Upper lobe of left lung (tissue), 6 donors: ENCODE data around the gene MPRIP. TPM values are rescaled to one million over a fixed set of nuclear protein-coding genes. Genes with fewer than 3 reads are reported as not detected.

Experiments used
- ATAC-seq, 2 donors: fragments of 200-7000 bp; cut with Tn5 transposase; one replicate each; pipeline ENCODE4 v1.9.1; 2022; ENCODE audit warnings: mild to moderate bottlenecking in 2 of 2, moderate library complexity in 2 of 2; ENCODE audit not compliant: low FRiP score in 2 of 2
- DNase-seq, 2 donors: peaks; one replicate each; pipeline ENCODE4 v3.0.0-alpha.2; 2019 to 2020
- H3K27ac ChIP-seq, 4 donors: fragments of 200-600 bp; sonication (generic); one replicate each; pipeline ENCODE4 v1.5.1; 2016 to 2019
- H3K27me3 ChIP-seq, 4 donors: fragments of 200-600 bp; sonication (generic); one replicate each; pipeline ENCODE4 v1.5.1; 2017 to 2019
- H3K36me3 ChIP-seq, 4 donors: fragments of 200-600 bp; sonication (generic); one replicate each; pipeline ENCODE4 v1.5.1; 2016 to 2019
- H3K4me1 ChIP-seq, 4 donors: fragments of 200-600 bp; sonication (generic); one replicate each; pipeline ENCODE4 v1.5.1; 2018 to 2019
- H3K4me3 ChIP-seq, 4 donors: fragments of 200-600 bp; sonication (generic); one replicate each; pipeline ENCODE4 v1.5.1; 2017 to 2019; ENCODE audit warnings: mild to moderate bottlenecking in 2 of 4, moderate library complexity in 1 of 4
- H3K9me3 ChIP-seq, 4 donors: fragments of 200-600 bp; sonication (generic); one replicate each; pipeline ENCODE4 v1.5.1; 2018 to 2019
- CTCF ChIP-seq, 6 experiments: fragments of 450-650 bp in 4 of 6; fragments of 200-600 bp in 2 of 6; sonication (generic) in 2 of 6; IDR thresholded peaks; one replicate each; pipeline ENCODE4 v1.5.1; 2016 to 2019; ENCODE audit warnings: antibody characterized with exemption in 6 of 6
- EP300 ChIP-seq, 4 donors: sonication (generic); formaldehyde crosslinking; IDR thresholded peaks; one replicate each; pipeline ENCODE4 v1.5.1; 2017; ENCODE audit warnings: antibody characterized with exemption in 4 of 4, control low read depth in 2 of 4
- POLR2A ChIP-seq, 4 donors: fragments of 450-650 bp; IDR thresholded peaks; one replicate each; pipeline ENCODE4 v1.5.1; 2016 to 2017; ENCODE audit warnings: antibody characterized with exemption in 4 of 4, mild to moderate bottlenecking in 2 of 4
- POLR2AphosphoS5 ChIP-seq, 2 donors: sonication (generic); formaldehyde crosslinking; IDR thresholded peaks; one replicate each; pipeline ENCODE4 v1.5.1; 2017; ENCODE audit warnings: antibody characterized with exemption in 2 of 2
- WGBS, 2 donors: methylation state at CpG; one replicate each; pipeline ENCODE4 v1.1.5; 2017 to 2018; 5-methylcytosine and 5-hydroxymethylcytosine counted together
- total RNA-seq, 6 donors: library from RNA; depleted of rRNA in 4 of 6; stranded (reverse); fragments of >200 nt in 4 of 6; gene quantifications; one replicate each; pipeline versions ENCODE4 v1.1.0 to v1.2.1, GENCODE V29; 2016 to 2021
- donor health status: DM: no; HTN: no; CAD: no; lungs with moderate emphysema.
- donor health status: DM: no; HTN: yes; CAD: no; lungs with severe emphysema.

Gene MPRIP
- total RNA-seq, 6 donors from 2014 or later = 201 to 380 (median 285) TPM

GRCh38 chr17:17025621-17026020 lies 16.6 kb upstream of the MPRIP start:
- WGBS, 2 donors = 79 to 82% methylated on average over 4 to 5 of the region's 5 CpGs
- H3K4me3 ChIP-seq = no peak overlapping the region
- TF ChIP-seq CTCF (IDR thresholded peaks at IDR 0.05) (no peak), POLR2A (IDR thresholded peaks at IDR 0.05) (no peak), POLR2AphosphoS5 (IDR thresholded peaks at IDR 0.05) (no peak), EP300 (IDR thresholded peaks at IDR 0.05) (no peak)
- H3K27ac ChIP-seq = no peak overlapping the region
- peaks cover 16 to 30% (median 23%) of the 10 kb centered on the region in 4 donors for H3K4me1 ChIP-seq
- no peak for DNase-seq
- no peaks in the 10 kb centered on the region for H3K36me3 ChIP-seq
- H3K27me3 ChIP-seq = no peaks in the 10 kb centered on the region
- ATAC-seq = no peak
- H3K9me3 ChIP-seq = no peaks in the 10 kb centered on the region

GRCh38 chr17:17026163-17026562 lies 16.1 kb upstream of the MPRIP start:
- 73 to 74% methylated on average over 9 of the region's 9 CpGs for WGBS, 2 donors
- Histone ChIP-seq H3K27me3 (no peaks in the 10 kb centered on the region), H3K4me3 (no peak overlapping the region), H3K4me1 (peaks cover 11 to 30% (median 21%) of the 10 kb centered on the region in 4 donors), H3K9me3 (no peaks in the 10 kb centered on the region), H3K27ac (peak overlapping the region in 1 of 4 donors; percentile 11), H3K36me3 (no peaks in the 10 kb centered on the region)
- DNase-seq = peak in 1 of 2 donors; percentile 68
- TF ChIP-seq EP300 (IDR thresholded peaks at IDR 0.05) (no peak), CTCF (IDR thresholded peaks at IDR 0.05) (peak in 1 of 6 experiments; percentile 45)
- ATAC-seq = no peak

- Histone ChIP-seq H3K9me3 (no peaks in the 10 kb centered on the region), H3K36me3 (no peaks in the 10 kb centered on the region), H3K4me1 (peaks cover 23 to 44% (median 27%) of the 10 kb centered on the region in 4 donors), H3K4me3 (no peak overlapping the region), H3K27me3 (no peaks in the 10 kb centered on the region), H3K27ac (peak overlapping the region in 2 of 4 donors; percentile 24 to 40)
- 75 to 81% methylated on average over 8 to 10 of the region's 10 CpGs for WGBS, 2 donors
- ATAC-seq (no peak), DNase-seq (no peak)
- TF ChIP-seq EP300 (IDR thresholded peaks at IDR 0.05) (no peak), POLR2A (IDR thresholded peaks at IDR 0.05) (no peak), CTCF (IDR thresholded peaks at IDR 0.05) (no peak), POLR2AphosphoS5 (IDR thresholded peaks at IDR 0.05) (no peak)
These were observed 14.7 kb upstream of the MPRIP start for GRCh38 chr17:17027442-17028058.

GRCh38 chr17:17028059-17028877 lies 14.0 kb upstream of the MPRIP start:
- TF ChIP-seq EP300 (IDR thresholded peaks at IDR 0.05) (peak in 1 of 4 donors; percentile 57), POLR2A (IDR thresholded peaks at IDR 0.05) (no peak), CTCF (IDR thresholded peaks at IDR 0.05) (peak in 1 of 6 experiments; percentile 21), POLR2AphosphoS5 (IDR thresholded peaks at IDR 0.05) (peak; percentile 50 to 51)
- ATAC-seq (peak; percentile 93 to 94), DNase-seq (peak; percentile 85 to 93)
- no peak overlapping the region for H3K4me3 ChIP-seq
- WGBS, 2 donors = 69 to 74% methylated on average over 6 to 11 of the region's 12 CpGs
- no peaks in the 10 kb centered on the region for H3K9me3 ChIP-seq
- H3K27me3 ChIP-seq = no peaks in the 10 kb centered on the region
- H3K4me1 ChIP-seq = peaks cover 24 to 46% (median 28%) of the 10 kb centered on the region in 4 donors
- peak overlapping the region; percentile 49 to 72 (median 62) for H3K27ac ChIP-seq
- no peaks in the 10 kb centered on the region for H3K36me3 ChIP-seq
